IMR-90 (cell line): Measurements from ENCODE around the gene RGL1. TPM values are rescaled to one million over a fixed set of nuclear protein-coding genes. Genes with fewer than 3 reads are reported as not detected.

Experiments used
- ATAC-seq: fragments of 200-7000 bp; cut with Tn5 transposase; 2 replicates; pipeline ENCODE4 v1.9.1; 2020; ENCODE audit warnings: low read depth, mild to moderate bottlenecking, moderate library complexity
- BruUV-seq: library from RNA; stranded (reverse); fragments of 400-500 nt; replicated peaks from 2 replicates; lab custom pipeline; 2021; lab: Mats Ljungman, UMichigan
- CTCF ChIA-PET: fragments of 300-600 bp; formaldehyde crosslinking; extraction: SDS; loops from one replicate; lab custom pipeline; 2021; ENCODE audit warnings: antibody characterized with exemption; lab: Yijun Ruan, JAX
- POLR2A ChIA-PET: fragments of 300-600 bp; sonication (Branson Sonifier 250); formaldehyde crosslinking; loops from one replicate; lab custom pipeline; 2022; ENCODE audit warnings: antibody characterized with exemption; ENCODE audit not compliant: unreplicated experiment; lab: Charles Lee
- DNase-seq: peaks from one replicate; pipeline ENCODE4 v3.0.0; 2013
- H2AFZ ChIP-seq: replicated peaks from 2 replicates; pipeline ENCODE3; 2013; ENCODE audit warnings: low read length, mild to moderate bottlenecking; ENCODE audit not compliant: poor library complexity
- H2AK5ac ChIP-seq: 2 replicates; pipeline ENCODE4 v1.6.1; 2013; ENCODE audit warnings: low read depth, low read length, inconsistent platforms
- H2AK9ac ChIP-seq: replicated peaks from 2 replicates; pipeline ENCODE3; 2013; ENCODE audit warnings: mild to moderate bottlenecking, low read depth, low read length, moderate library complexity; ENCODE audit not compliant: poor library complexity
- H2BK120ac ChIP-seq: 2 replicates; pipeline ENCODE4 v1.6.1; 2013; ENCODE audit warnings: low read depth, low read length, inconsistent platforms
- H2BK15ac ChIP-seq: 3 replicates; pipeline ENCODE4 v1.6.1; 2013; ENCODE audit warnings: low read depth, low read length, inconsistent platforms
- H2BK20ac ChIP-seq: 2 replicates; pipeline ENCODE4 v1.6.1; 2013; ENCODE audit warnings: low read depth, mild to moderate bottlenecking, inconsistent platforms, low read length, moderate library complexity
- H2BK5ac ChIP-seq: 2 replicates; pipeline ENCODE4 v1.6.1; 2013; ENCODE audit warnings: mild to moderate bottlenecking, low read depth, low read length, inconsistent platforms; ENCODE audit not compliant: poor library complexity, severe bottlenecking
- H3K14ac ChIP-seq: replicated peaks from 2 replicates; pipeline ENCODE4 v1.6.1; 2013; ENCODE audit warnings: low read depth, low read length, inconsistent platforms
- H3K18ac ChIP-seq: 2 replicates; pipeline ENCODE4 v1.6.1; 2013; ENCODE audit warnings: low read depth, low read length, control low read depth
- H3K23ac ChIP-seq: 2 replicates; pipeline ENCODE4 v1.6.1; 2013; ENCODE audit warnings: low read depth, low read length, inconsistent platforms
- H3K27ac ChIP-seq: 2 replicates; pipeline ENCODE4 v1.5.1; 2013; ENCODE audit warnings: mild to moderate bottlenecking, control low read depth, low read length; ENCODE audit not compliant: insufficient read depth
- H3K27me3 ChIP-seq: 2 replicates; pipeline ENCODE4 v1.6.1; 2013; ENCODE audit warnings: low read length; ENCODE audit not compliant: control insufficient read depth, insufficient read depth
- H3K36me3 ChIP-seq: 2 replicates; pipeline ENCODE4 v1.6.1; 2013; ENCODE audit warnings: low read length, mixed read lengths; ENCODE audit not compliant: control insufficient read depth, insufficient read depth
- H3K4ac ChIP-seq: 2 replicates; pipeline ENCODE4 v1.6.1; 2013; ENCODE audit warnings: low read depth, low read length, inconsistent platforms
- H3K4me1 ChIP-seq: 2 replicates; pipeline ENCODE4 v1.6.1; 2013; ENCODE audit warnings: low read length, mixed read lengths; ENCODE audit not compliant: control insufficient read depth, insufficient read depth
- H3K4me2 ChIP-seq: 2 replicates; pipeline ENCODE4 v1.6.1; 2013; ENCODE audit warnings: low read depth, mild to moderate bottlenecking, control low read depth, low read length, moderate library complexity
- H3K4me3 ChIP-seq: 2 replicates; pipeline ENCODE4 v1.5.1; 2013; ENCODE audit warnings: low read depth, mild to moderate bottlenecking, control low read depth, low read length, moderate library complexity; ENCODE audit not compliant: insufficient read depth
- H3K56ac ChIP-seq: 2 replicates; pipeline ENCODE4 v1.6.1; 2013; ENCODE audit warnings: low read length, inconsistent platforms; ENCODE audit not compliant: insufficient read depth; ENCODE audit errors: extremely low read depth
- H3K79me1 ChIP-seq, 2 experiments: 2 replicates each; pipeline ENCODE4 v1.6.1; 2013; ENCODE audit warnings: low read length in 2 of 2, inconsistent platforms in 1 of 2, low read depth in 1 of 2
- H3K9ac ChIP-seq: 2 replicates; pipeline ENCODE4 v1.6.1; 2013; ENCODE audit warnings: low read depth, low read length, control low read depth
- H3K9me1 ChIP-seq: 2 replicates; pipeline ENCODE4 v1.6.1; 2013; ENCODE audit warnings: low read length, inconsistent platforms; ENCODE audit not compliant: insufficient read depth
- H3K9me3 ChIP-seq: 2 replicates; pipeline ENCODE4 v1.6.1; 2013; ENCODE audit warnings: low read length; ENCODE audit not compliant: control insufficient read depth, insufficient read depth
- H4K20me1 ChIP-seq: 2 replicates; pipeline ENCODE4 v1.6.1; 2013; ENCODE audit warnings: low read length, inconsistent platforms; ENCODE audit not compliant: insufficient read depth
- H4K5ac ChIP-seq: 2 replicates; pipeline ENCODE4 v1.6.1; 2013; ENCODE audit warnings: mild to moderate bottlenecking, low read depth, low read length, control low read depth
- H4K8ac ChIP-seq, 2 experiments: 2 replicates each; pipeline ENCODE4 v1.6.1; 2013; ENCODE audit warnings: low read depth in 2 of 2, low read length in 2 of 2, control low read depth in 1 of 2, inconsistent platforms in 1 of 2
- H4K91ac ChIP-seq: 2 replicates; pipeline ENCODE4 v1.6.1; 2013; ENCODE audit warnings: low read depth, low read length, inconsistent platforms; ENCODE audit not compliant: insufficient read depth
- FOS ChIP-seq: fragments of 150-350 bp; IDR thresholded peaks from 2 replicates; pipeline ENCODE4 v1.6.1; 2016; ENCODE audit warnings: low read depth, low read length
- MAZ ChIP-seq: IDR thresholded peaks from 2 replicates; pipeline ENCODE4 v1.6.1; 2012; ENCODE audit warnings: low read depth, mild to moderate bottlenecking, low read length, improper control_type of control experiment, moderate library complexity, borderline replicate concordance
- WGBS, 2 experiments: methylation state at CpG; one replicate each; pipeline versions ENCODE4 v1.1.5 to v1.1.7; 2013; ENCODE audit warnings: missing lambda C conversion rate in 2 of 2; ENCODE audit not compliant: insufficient read length in 1 of 2; ENCODE audit errors: extremely low coverage in 2 of 2; 5-methylcytosine and 5-hydroxymethylcytosine counted together
- dilution Hi-C: fragments of 300-500 bp; cut with HindIII; formaldehyde crosslinking; loops from one replicate; pipeline ENCODE4 v1.14.3; 2018; ENCODE audit warnings: low sequenced_read_pairs; ENCODE audit not compliant: unreplicated experiment
- in situ Hi-C: fragments of 300-500 bp; cut with MboI; formaldehyde crosslinking; loops from 3 replicates; pipeline ENCODE4 v1.14.3; 2019; ENCODE audit warnings: low sequenced_read_pairs, inconsistent platforms, mixed read lengths
- intact Hi-C: fragments of 100-400 bp; cut with micrococcal nuclease; formaldehyde crosslinking; loops from 2 replicates; pipeline ENCODE4 v1.10.0; 2022
- polyA plus RNA-seq, 3 experiments: library from polyadenylated mRNA; depleted of rRNA; stranded (reverse); fragments of >200 nt; gene quantifications; 2 replicates each; pipeline ENCODE4 v1.2.3, GENCODE V29; 2012; ENCODE audit warnings: low replicate concordance in 1 of 3
- total RNA-seq: library from RNA; depleted of rRNA; stranded (reverse); fragments of >200 nt; gene quantifications from 2 replicates; pipeline ENCODE4 v1.2.3, GENCODE V29; 2012
- TF ChIP-seq, protein P1 (sequence below): fragments of 150-350 bp; IDR thresholded peaks from 2 replicates; pipeline ENCODE4 v1.6.1; 2017; ENCODE audit warnings: mild to moderate bottlenecking, antibody characterized with exemption, low read length, low read depth

The RGL1 gene
- total and polyA plus RNA-seq, 2 of the 4 experiments (the other 2 are of a cell fraction) = 4.7 to 7.5 TPM

DNA sequence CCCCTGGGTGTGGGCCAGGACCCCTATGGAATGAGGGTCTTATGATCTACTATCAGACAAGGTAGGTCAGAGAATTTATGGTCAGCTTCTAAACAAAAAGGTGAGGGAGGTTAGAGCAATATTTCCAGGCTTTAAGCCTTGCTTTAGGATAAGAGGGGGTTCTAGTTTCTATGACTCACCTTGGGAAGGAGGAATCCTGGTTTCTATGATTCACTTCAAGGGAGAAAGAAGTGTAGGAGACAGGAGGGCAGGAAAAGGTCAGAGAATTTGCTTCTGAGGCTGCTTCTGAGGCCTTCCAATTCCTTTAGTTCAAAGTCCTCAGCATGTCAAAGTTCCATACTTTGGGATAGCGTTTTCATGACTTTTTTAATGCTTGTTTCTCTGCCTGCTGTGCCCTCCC is 35.2 kb downstream of the RGL1 start:
- no peak overlapping the region for H3K4me2 ChIP-seq
- H2AFZ ChIP-seq = no peak overlapping the region
- H3K56ac ChIP-seq = no peak overlapping the region
- DNase-seq = peak; percentile 73
- H3K4me1 ChIP-seq = peaks cover 10% of the 10 kb centered on the region
- H3K14ac ChIP-seq = no peak overlapping the region; the same call in 1 of the 2 replicates
- in situ Hi-C loops = no loop called here
- 0 out of 2 replicates have a peak overlapping the region, but pooled peaks have one; percentile 4 for H3K23ac ChIP-seq
- H2BK15ac ChIP-seq = 0 out of 3 replicates have a peak overlapping the region, but pooled peaks have one; percentile 8
- H3K4ac ChIP-seq = peak overlapping the region; percentile 41; the same call in 1 of the 2 replicates
- H3K36me3 ChIP-seq = no peaks in the 10 kb centered on the region
- POLR2A ChIA-PET = no interaction called here
- no peak overlapping the region for H3K27ac ChIP-seq
- dilution Hi-C loops = no loop called here
- no TSS peak for BruUV-seq
- no peak overlapping the region for H3K18ac ChIP-seq
- H3K9me1 ChIP-seq = peaks cover 7% of the 10 kb centered on the region
- no peak overlapping the region for H2BK5ac ChIP-seq
- H2BK120ac ChIP-seq = peak overlapping the region; percentile 39; the same call in 1 of the 2 replicates
- no peak overlapping the region for H4K5ac ChIP-seq
- no CpG with 5 or more reads among the region's 1 CpG for WGBS, 2 experiments
- H2AK5ac ChIP-seq = peak overlapping the region; percentile 74
- H3K9me3 ChIP-seq = no peaks in the 10 kb centered on the region
- H2AK9ac ChIP-seq = no peak overlapping the region
- no peak overlapping the region for H3K4me3 ChIP-seq
- H4K20me1 ChIP-seq = no peaks in the 10 kb centered on the region
- H2BK20ac ChIP-seq = peak overlapping the region; percentile 32; the same call in 1 of the 2 replicates
- CTCF ChIA-PET = no interaction called here
- H3K9ac ChIP-seq = no peak overlapping the region
- TF ChIP-seq, protein P1, sequence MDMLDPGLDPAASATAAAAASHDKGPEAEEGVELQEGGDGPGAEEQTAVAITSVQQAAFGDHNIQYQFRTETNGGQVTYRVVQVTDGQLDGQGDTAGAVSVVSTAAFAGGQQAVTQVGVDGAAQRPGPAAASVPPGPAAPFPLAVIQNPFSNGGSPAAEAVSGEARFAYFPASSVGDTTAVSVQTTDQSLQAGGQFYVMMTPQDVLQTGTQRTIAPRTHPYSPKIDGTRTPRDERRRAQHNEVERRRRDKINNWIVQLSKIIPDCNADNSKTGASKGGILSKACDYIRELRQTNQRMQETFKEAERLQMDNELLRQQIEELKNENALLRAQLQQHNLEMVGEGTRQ = no peak
- TF ChIP-seq MAZ (no peak), FOS (peak; percentile 75)
- no peak for ATAC-seq
- H3K79me1 ChIP-seq = peaks cover 0 to 22% of the 10 kb centered on the region in 2 experiments; a peak in 2 of 4 replicates
- no peak overlapping the region for H4K91ac ChIP-seq
- intact Hi-C loops = no loop called here
- peak overlapping the region in 1 of 2 experiments; percentile 6; a peak in 1 of 4 replicates for H4K8ac ChIP-seq
- no peaks in the 10 kb centered on the region for H3K27me3 ChIP-seq
